HEK293T (cell line): ENCODE data around the gene FAM222B.

Experiments used
- CTCF ChIA-PET: fragments of 350-600 bp; formaldehyde crosslinking; extraction: SDS; loops from one replicate; lab custom pipeline; 2021; ENCODE audit warnings: antibody characterized with exemption, inconsistent platforms; lab: Yijun Ruan, JAX
- POLR2A ChIA-PET: fragments of 350-600 bp; formaldehyde crosslinking; extraction: SDS; loops from one replicate; lab custom pipeline; 2020; ENCODE audit warnings: antibody characterized with exemption, inconsistent platforms; lab: Yijun Ruan, JAX
- DNase-seq: peaks from one replicate; pipeline ENCODE4 v3.0.0; 2012; ENCODE audit warnings: mixed read lengths; ENCODE audit errors: extremely low spot score
- ARNT ChIP-seq: fragments of 450-650 bp; IDR thresholded peaks from 2 replicates; pipeline ENCODE4 v1.6.1; 2017; ENCODE audit warnings: mild to moderate bottlenecking
- BHLHE40 ChIP-seq: fragments of 450-650 bp; IDR thresholded peaks from 2 replicates; pipeline ENCODE4 v1.6.1; 2016; ENCODE audit warnings: mild to moderate bottlenecking, moderate library complexity, borderline replicate concordance
- CTBP1 ChIP-seq: fragments of 450-650 bp; IDR thresholded peaks from 2 replicates; pipeline ENCODE4 v1.6.1; 2016; ENCODE audit warnings: borderline replicate concordance
- ELF4 ChIP-seq: fragments of 450-650 bp; IDR thresholded peaks from 2 replicates; pipeline ENCODE4 v1.6.1; 2017; ENCODE audit warnings: antibody characterized with exemption
- FOXA1 ChIP-seq: fragments of 450-650 bp; IDR thresholded peaks from 2 replicates; pipeline ENCODE4 v1.6.1; 2016; ENCODE audit warnings: mild to moderate bottlenecking
- FOXK2 ChIP-seq: fragments of 450-650 bp; IDR thresholded peaks from 2 replicates; pipeline ENCODE4 v1.6.1; 2016; ENCODE audit warnings: mild to moderate bottlenecking
- FOXM1 ChIP-seq: fragments of 450-650 bp; IDR thresholded peaks from 2 replicates; pipeline ENCODE4 v1.6.1; 2017; ENCODE audit warnings: mild to moderate bottlenecking, borderline replicate concordance
- HDGF ChIP-seq: fragments of 450-650 bp; IDR thresholded peaks from 2 replicates; pipeline ENCODE4 v1.6.1; 2017; ENCODE audit warnings: antibody characterized with exemption, borderline replicate concordance
- L3MBTL2 ChIP-seq: fragments of 450-650 bp; conservative IDR thresholded peaks from 2 replicates; pipeline ENCODE4 v1.6.1; 2016; ENCODE audit warnings: mild to moderate bottlenecking
- LEF1 ChIP-seq: fragments of 450-650 bp; IDR thresholded peaks from 2 replicates; pipeline ENCODE4 v1.6.1; 2017; ENCODE audit warnings: mild to moderate bottlenecking, borderline replicate concordance
- NFRKB ChIP-seq: fragments of 450-650 bp; IDR thresholded peaks from 2 replicates; pipeline ENCODE4 v1.6.1; 2016; ENCODE audit warnings: mild to moderate bottlenecking, moderate library complexity
- SP1 ChIP-seq: fragments of 450-650 bp; IDR thresholded peaks from 2 replicates; pipeline ENCODE4 v1.6.1; 2017
- SUZ12 ChIP-seq: fragments of 450-650 bp; IDR thresholded peaks from 2 replicates; pipeline ENCODE4 v1.6.1; 2016; ENCODE audit warnings: mild to moderate bottlenecking
- TARDBP ChIP-seq: fragments of 450-650 bp; IDR thresholded peaks from 2 replicates; pipeline ENCODE4 v1.6.1; 2016
- ZNF384 ChIP-seq: fragments of 450-650 bp; IDR thresholded peaks from 2 replicates; pipeline ENCODE4 v1.6.1; 2016
- TF ChIP-seq, protein P1 (sequence below): fragments of 450-650 bp; IDR thresholded peaks from 2 replicates; pipeline ENCODE4 v1.6.1; 2016

The FAM222B gene

DNA sequence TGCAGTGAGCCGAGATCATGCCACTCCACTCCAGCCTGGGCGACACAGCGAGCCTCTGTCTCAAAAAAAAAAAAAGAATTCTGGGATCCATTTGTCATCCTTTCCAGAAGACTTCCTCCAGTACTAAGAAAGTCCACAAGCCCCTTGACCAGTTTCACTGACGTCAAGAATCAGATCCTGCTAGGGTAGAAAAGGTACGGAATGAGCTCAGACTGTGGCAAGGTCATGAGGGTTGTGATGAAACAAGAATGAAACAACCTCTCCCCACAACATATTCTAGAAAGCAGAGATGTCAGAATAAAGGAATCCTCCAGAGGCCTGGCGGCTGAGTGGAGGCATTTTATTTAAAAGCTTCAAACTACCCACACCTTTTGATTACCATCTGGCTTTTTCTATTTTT lies 68.9 kb downstream of the FAM222B start:
- ChIA-PET POLR2A (interaction anchor here (0.9 kb wide), 1 partner anchor 70 kb away, joined by 3 read pairs; no protein-coding TSS in a partner anchor), CTCF (interaction anchor here (0.6 to 1.9 kb wide), 6 partner anchors 9 to 339 kb away, joined by 3 to 20 read pairs (median 9); partner anchors contain the start of gene TLCD1)
- no peak for DNase-seq
- TF ChIP-seq SP1: no peak
- TF ChIP-seq, protein P1, sequence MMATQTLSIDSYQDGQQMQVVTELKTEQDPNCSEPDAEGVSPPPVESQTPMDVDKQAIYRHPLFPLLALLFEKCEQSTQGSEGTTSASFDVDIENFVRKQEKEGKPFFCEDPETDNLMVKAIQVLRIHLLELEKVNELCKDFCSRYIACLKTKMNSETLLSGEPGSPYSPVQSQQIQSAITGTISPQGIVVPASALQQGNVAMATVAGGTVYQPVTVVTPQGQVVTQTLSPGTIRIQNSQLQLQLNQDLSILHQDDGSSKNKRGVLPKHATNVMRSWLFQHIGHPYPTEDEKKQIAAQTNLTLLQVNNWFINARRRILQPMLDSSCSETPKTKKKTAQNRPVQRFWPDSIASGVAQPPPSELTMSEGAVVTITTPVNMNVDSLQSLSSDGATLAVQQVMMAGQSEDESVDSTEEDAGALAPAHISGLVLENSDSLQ: no peak
- TF ChIP-seq FOXK2: no peak
- no peak for TF ChIP-seq LEF1
- TF ChIP-seq TARDBP: no peak
- TF ChIP-seq BHLHE40: no peak
- TF ChIP-seq ZNF384: no peak
- no peak for TF ChIP-seq ELF4
- no peak for TF ChIP-seq L3MBTL2
- no peak for TF ChIP-seq CTBP1
- no peak for TF ChIP-seq FOXM1
- no peak for TF ChIP-seq ARNT

DNA sequence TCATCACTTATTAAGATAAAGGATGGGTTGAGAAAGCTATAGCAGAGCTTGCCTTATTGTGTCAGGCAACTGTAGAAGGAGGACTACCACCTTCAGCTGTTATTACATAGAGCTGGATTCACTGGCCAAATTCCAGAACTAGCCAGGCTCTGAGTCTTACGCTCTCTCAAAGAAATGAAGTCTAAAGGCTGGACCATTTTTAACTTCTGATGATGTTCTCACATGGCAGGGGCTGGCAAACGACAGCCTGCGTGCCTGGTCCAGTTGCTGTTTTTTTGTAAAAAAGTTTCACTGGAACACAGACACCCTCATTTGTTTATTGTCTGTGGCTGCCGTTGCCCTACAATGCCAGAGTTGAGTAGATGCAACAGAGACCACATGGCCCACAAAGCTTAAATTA lies 77.6 kb downstream of the FAM222B start:
- POLR2A ChIA-PET: interaction anchor here (2.2 kb wide), 1 partner anchor 77 kb away, joined by 21 read pairs; the partner anchor contains the start of gene FAM222B
- no peak for DNase-seq
- CTCF ChIA-PET: interaction anchor here (0.7 to 2.6 kb wide), 7 partner anchors 9 to 137 kb away, joined by 3 to 20 read pairs (median 8); partner anchors contain the start of gene FLOT2
- TF ChIP-seq, protein P1: no peak
- no peak for TF ChIP-seq ZNF384
- TF ChIP-seq FOXA1: no peak
- TF ChIP-seq FOXM1: no peak
- TF ChIP-seq BHLHE40: no peak
- no peak for TF ChIP-seq ARNT
- TF ChIP-seq L3MBTL2: no peak
- no peak for TF ChIP-seq SP1
- TF ChIP-seq HDGF: no peak
- no peak for TF ChIP-seq ELF4
- no peak for TF ChIP-seq LEF1

DNA sequence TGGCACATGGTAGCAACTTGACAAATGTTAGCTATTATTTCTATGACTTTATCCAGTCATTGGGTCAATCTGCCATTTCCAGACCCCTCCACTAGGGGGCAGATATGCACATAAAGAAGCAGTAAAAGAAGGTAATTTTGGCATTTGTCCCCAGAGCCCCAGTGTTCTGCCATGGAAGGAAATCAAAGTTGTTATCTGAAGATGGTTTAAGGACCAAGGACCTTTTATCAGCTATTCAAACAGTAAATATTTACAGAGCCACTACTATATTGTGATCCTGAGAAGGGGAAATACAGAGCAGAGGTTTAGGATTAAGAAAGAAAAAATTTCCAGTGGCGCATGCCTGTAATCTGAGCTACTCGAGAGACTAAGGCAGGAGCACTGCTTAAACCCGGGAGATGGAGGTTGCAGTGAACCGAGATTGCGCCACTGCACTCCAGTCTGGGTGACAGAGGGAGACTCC lies 78.8 kb downstream of the FAM222B start:
- TF ChIP-seq NFRKB: no peak
- TF ChIP-seq ZNF384: no peak
- TF ChIP-seq CTBP1: no peak
- no peak for TF ChIP-seq ARNT
- TF ChIP-seq L3MBTL2: no peak
- no peak for TF ChIP-seq FOXA1
- TF ChIP-seq BHLHE40: no peak
- no peak for TF ChIP-seq SP1
- CTCF ChIA-PET: interaction anchor here (0.6 to 2.6 kb wide), 32 partner anchors 9 to 353 kb away, joined by 3 to 38 read pairs (median 4); partner anchors contain the start of genes FLOT2, NEK8, PHF12 and TLCD1

DNA sequence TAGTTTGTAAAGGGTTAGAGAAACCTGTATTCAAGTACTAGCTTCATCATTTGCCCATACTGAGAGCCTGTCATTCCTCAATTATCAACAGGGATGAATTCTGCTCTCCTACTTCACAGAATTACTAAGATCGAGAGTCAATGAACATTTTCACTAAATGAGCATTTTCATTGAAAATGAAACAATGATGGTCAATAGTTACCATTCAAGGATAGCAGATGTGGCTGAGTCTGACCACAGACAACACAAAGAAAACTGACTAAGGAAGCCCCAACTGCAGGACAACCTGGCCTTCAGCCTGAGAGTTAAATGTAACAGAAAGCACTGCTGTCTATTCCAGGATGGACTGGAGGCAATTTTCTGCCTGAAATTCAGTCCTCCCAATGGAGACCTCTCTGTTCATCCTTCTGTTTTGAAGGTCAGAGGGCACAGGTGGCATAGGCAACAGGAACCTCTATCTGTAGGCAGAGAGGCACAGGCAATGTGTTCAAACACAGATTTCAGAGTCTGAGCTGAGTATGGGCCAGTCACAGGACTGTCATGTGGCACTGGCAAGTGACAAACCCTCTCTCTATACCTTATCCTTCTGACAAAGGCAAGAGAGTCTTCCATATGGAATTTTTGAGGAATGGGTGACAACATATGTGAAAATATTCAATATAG lies 79.3 kb downstream of the FAM222B start:
- DNase-seq: no peak
- ChIA-PET POLR2A (interaction anchor here (0.6 to 5.2 kb wide), 11 partner anchors 9 to 356 kb away, joined by 3 to 56 read pairs (median 4); partner anchors contain the start of genes DHRS13, FAM222B, PHF12 and RPL23A), CTCF (interaction anchor here (0.6 to 2.6 kb wide), 33 partner anchors 10 to 361 kb away, joined by 3 to 38 read pairs (median 4); partner anchors contain the start of genes FLOT2, NEK8, PHF12 and TLCD1)
- TF ChIP-seq ZNF384: no peak

More for the DNA sequence above, 78.8 kb downstream of the FAM222B start:
- peak; percentile 40 for DNase-seq
- POLR2A ChIA-PET: interaction anchor here (0.6 to 5.2 kb wide), 12 partner anchors 10 to 356 kb away, joined by 3 to 56 read pairs (median 4); partner anchors contain the start of genes DHRS13, ERAL1, FAM222B and PHF12

DNA sequence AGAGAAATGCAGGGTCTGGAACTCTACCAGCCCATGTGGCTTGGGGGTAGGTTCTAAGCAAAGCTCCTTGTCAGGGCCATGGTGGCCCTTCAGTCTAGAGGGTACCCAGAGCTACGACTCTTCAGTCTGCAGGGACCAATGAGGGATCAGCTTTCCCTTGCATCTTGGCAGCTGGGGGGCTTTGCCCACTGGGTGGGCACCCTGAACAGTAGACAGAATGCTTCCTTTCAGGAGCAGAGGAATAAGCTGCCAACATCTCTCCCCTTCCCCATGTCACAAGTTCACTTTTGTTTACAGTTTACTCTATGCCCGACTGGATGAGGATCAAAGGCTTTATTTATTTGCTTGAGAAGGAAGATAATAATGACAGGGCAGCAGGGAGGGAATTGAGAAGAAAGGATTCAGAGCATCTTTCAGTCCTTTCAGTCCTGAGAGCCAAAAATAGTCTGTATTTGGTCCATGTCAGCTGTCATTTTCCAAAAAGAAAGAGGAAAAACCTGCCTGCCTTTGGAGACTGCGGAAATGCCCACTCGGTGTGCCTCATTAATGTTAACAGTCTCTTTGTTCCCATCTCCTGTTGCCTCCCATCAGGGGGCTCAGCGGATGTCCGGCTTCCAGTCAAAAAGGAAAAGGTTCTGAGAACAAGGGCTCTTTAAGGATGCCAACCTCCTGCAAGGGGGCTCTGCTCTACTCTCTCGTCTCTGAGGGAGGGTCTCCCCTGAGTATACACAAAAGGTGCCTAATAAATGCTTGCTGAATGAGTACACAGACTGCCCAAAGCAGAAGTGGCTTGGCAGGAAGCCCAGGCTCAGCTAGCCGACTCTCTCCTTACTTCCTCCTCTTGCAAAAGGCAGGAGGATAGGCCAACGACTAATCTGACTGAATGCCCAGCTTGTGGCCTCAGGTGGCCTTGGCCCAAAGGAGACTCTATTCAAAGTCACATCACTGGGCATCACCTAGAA lies 81.7 kb downstream of the FAM222B start:
- CTCF ChIA-PET: interaction anchor here (0.8 to 2.4 kb wide), 2 partner anchors 11 to 177 kb away, joined by 3 to 7 read pairs; no protein-coding TSS in a partner anchor
- POLR2A ChIA-PET: interaction anchor here (0.7 to 5.2 kb wide), 6 partner anchors 8 to 191 kb away, joined by 3 to 56 read pairs (median 4); partner anchors contain the start of genes FAM222B, PHF12, RPL23A and TLCD1
- no peak for DNase-seq
- TF ChIP-seq FOXA1 (no peak), SUZ12 (no peak), HDGF (no peak), FOXM1 (no peak), FOXK2 (no peak), BHLHE40 (no peak), TARDBP (no peak), ZNF384 (no peak), NFRKB (no peak), ELF4 (no peak), ARNT (no peak), LEF1 (no peak), SP1 (no peak), CTBP1 (no peak), L3MBTL2 (no peak)
- TF ChIP-seq, protein P1: no peak
